Duodenal mucosa (tissue), 2 donors: ENCODE results near the gene EMP1.

ENCODE experiments used
- H3K27ac ChIP-seq: one replicate; pipeline ENCODE4 v1.7.0; 2013; ENCODE audit warnings: low read depth, low read length
- H3K27me3 ChIP-seq, 2 donors: one replicate each; pipeline ENCODE4 v1.7.0; 2013; ENCODE audit warnings: low read length in 2 of 2, control low read depth in 1 of 2; ENCODE audit not compliant: insufficient read depth in 2 of 2, control insufficient read depth in 1 of 2
- H3K36me3 ChIP-seq, 2 donors: one replicate each; pipeline ENCODE4 v1.7.0; 2013; ENCODE audit warnings: low read length in 2 of 2, control low read depth in 1 of 2; ENCODE audit not compliant: insufficient read depth in 2 of 2, control insufficient read depth in 1 of 2
- H3K4me1 ChIP-seq, 2 donors: one replicate each; pipeline ENCODE4 v1.7.0; 2013; ENCODE audit warnings: low read length in 2 of 2, control low read depth in 1 of 2; ENCODE audit not compliant: insufficient read depth in 2 of 2, control insufficient read depth in 1 of 2
- H3K4me3 ChIP-seq, 2 donors: one replicate each; pipeline ENCODE4 v1.7.0; 2013; ENCODE audit warnings: low read length in 2 of 2, low read depth in 1 of 2
- H3K9ac ChIP-seq, 2 donors: one replicate each; pipeline ENCODE4 v1.7.0; 2013; ENCODE audit warnings: low read length in 2 of 2, low read depth in 1 of 2
- H3K9me3 ChIP-seq, 2 donors: one replicate each; pipeline ENCODE4 v1.7.0; 2013; ENCODE audit warnings: low read length in 2 of 2, control low read depth in 1 of 2; ENCODE audit not compliant: control insufficient read depth in 1 of 2

The EMP1 gene

GRCh38 chr12:13206560-13206897 is 10.0 kb downstream of the EMP1 start:
- Histone ChIP-seq H3K4me1 (peaks cover 28% of the 10 kb centered on the region in 2 donors), H3K9ac (no peak overlapping the region), H3K27me3 (no peaks in the 10 kb centered on the region), H3K9me3 (no peaks in the 10 kb centered on the region), H3K27ac (no peak overlapping the region), H3K4me3 (no peak overlapping the region), H3K36me3 (no peaks in the 10 kb centered on the region)

- Histone ChIP-seq H3K9me3 (no peaks in the 10 kb centered on the region), H3K36me3 (peaks cover 0 to 5% of the 10 kb centered on the region in 2 donors), H3K4me1 (peaks cover 38 to 40% of the 10 kb centered on the region in 2 donors), H3K4me3 (peak overlapping the region in 1 of 2 donors; percentile 12), H3K27me3 (no peaks in the 10 kb centered on the region), H3K9ac (no peak overlapping the region), H3K27ac (no peak overlapping the region)
Measured at GRCh38 chr12:13208533-13209435, 12.3 kb downstream of the EMP1 start.

GRCh38 chr12:13209436-13210235 is 13.1 kb downstream of the EMP1 start:
- Histone ChIP-seq H3K27ac (no peak overlapping the region), H3K9me3 (no peaks in the 10 kb centered on the region), H3K4me1 (peaks cover 38 to 40% of the 10 kb centered on the region in 2 donors), H3K9ac (no peak overlapping the region), H3K36me3 (peaks cover 7 to 12% of the 10 kb centered on the region in 2 donors), H3K27me3 (no peaks in the 10 kb centered on the region), H3K4me3 (peak overlapping the region in 1 of 2 donors; percentile 12)

GRCh38 chr12:13210236-13211190 is 14.0 kb downstream of the EMP1 start:
- Histone ChIP-seq H3K27me3 (no peaks in the 10 kb centered on the region), H3K9ac (no peak overlapping the region), H3K9me3 (no peaks in the 10 kb centered on the region), H3K36me3 (peaks cover 7 to 20% of the 10 kb centered on the region in 2 donors), H3K27ac (no peak overlapping the region), H3K4me1 (peaks cover 38 to 40% of the 10 kb centered on the region in 2 donors), H3K4me3 (no peak overlapping the region)

GRCh38 chr12:13211191-13211858 is 14.8 kb downstream of the EMP1 start:
- Histone ChIP-seq H3K9me3 (no peaks in the 10 kb centered on the region), H3K9ac (peak overlapping the region in 1 of 2 donors; percentile 17), H3K4me1 (peaks cover 38 to 40% of the 10 kb centered on the region in 2 donors), H3K27ac (no peak overlapping the region), H3K27me3 (no peaks in the 10 kb centered on the region), H3K36me3 (peaks cover 7 to 22% of the 10 kb centered on the region in 2 donors), H3K4me3 (peak overlapping the region in 1 of 2 donors; percentile 5)

GRCh38 chr12:13211859-13212664 is 15.5 kb downstream of the EMP1 start:
- H3K27ac ChIP-seq, result no peak overlapping the region
- H3K27me3 ChIP-seq, result no peaks in the 10 kb centered on the region
- peak overlapping the region in 1 of 2 donors; percentile 17 for H3K9ac ChIP-seq
- peak overlapping the region in 1 of 2 donors; percentile 5 for H3K4me3 ChIP-seq
- peaks cover 38 to 40% of the 10 kb centered on the region in 2 donors for H3K4me1 ChIP-seq
- H3K36me3 ChIP-seq, result peaks cover 7 to 22% of the 10 kb centered on the region in 2 donors
- H3K9me3 ChIP-seq, result no peaks in the 10 kb centered on the region

- Histone ChIP-seq H3K27ac (no peak overlapping the region), H3K4me3 (no peak overlapping the region), H3K27me3 (no peaks in the 10 kb centered on the region), H3K9ac (no peak overlapping the region), H3K4me1 (peaks cover 21 to 22% of the 10 kb centered on the region in 2 donors), H3K9me3 (no peaks in the 10 kb centered on the region), H3K36me3 (peaks cover 7 to 27% of the 10 kb centered on the region in 2 donors)
Measured at GRCh38 chr12:13215056-13215455, 18.5 kb downstream of the EMP1 start.

- H3K27me3 ChIP-seq, result no peaks in the 10 kb centered on the region
- no peak overlapping the region for H3K4me3 ChIP-seq
- peaks cover 7 to 23% of the 10 kb centered on the region in 2 donors for H3K36me3 ChIP-seq
- no peak overlapping the region for H3K9ac ChIP-seq
- no peak overlapping the region for H3K27ac ChIP-seq
- H3K4me1 ChIP-seq, result peaks cover 5 to 18% of the 10 kb centered on the region in 2 donors
- H3K9me3 ChIP-seq, result no peaks in the 10 kb centered on the region
Measured at GRCh38 chr12:13218641-13219040, 22.1 kb downstream of the EMP1 start.
